NB4 (cell line): ENCODE data around the gene CCNE1.

Source experiments
- POLR2A ChIP-seq: IDR thresholded peaks from 2 replicates; pipeline ENCODE4 v1.6.1; 2011; ENCODE audit warnings: mild to moderate bottlenecking; ENCODE audit not compliant: insufficient read length; ENCODE audit errors: extremely low read depth
- TF ChIP-seq, protein P1 (sequence below): IDR thresholded peaks from one replicate; pipeline ENCODE4 v1.5.1; 2012; ENCODE audit warnings: low read depth, low read length
- TF ChIP-seq, protein P2 (sequence below): IDR thresholded peaks from 2 replicates; pipeline ENCODE4 v1.6.1; 2011; ENCODE audit warnings: low read depth, low read length

DNA sequence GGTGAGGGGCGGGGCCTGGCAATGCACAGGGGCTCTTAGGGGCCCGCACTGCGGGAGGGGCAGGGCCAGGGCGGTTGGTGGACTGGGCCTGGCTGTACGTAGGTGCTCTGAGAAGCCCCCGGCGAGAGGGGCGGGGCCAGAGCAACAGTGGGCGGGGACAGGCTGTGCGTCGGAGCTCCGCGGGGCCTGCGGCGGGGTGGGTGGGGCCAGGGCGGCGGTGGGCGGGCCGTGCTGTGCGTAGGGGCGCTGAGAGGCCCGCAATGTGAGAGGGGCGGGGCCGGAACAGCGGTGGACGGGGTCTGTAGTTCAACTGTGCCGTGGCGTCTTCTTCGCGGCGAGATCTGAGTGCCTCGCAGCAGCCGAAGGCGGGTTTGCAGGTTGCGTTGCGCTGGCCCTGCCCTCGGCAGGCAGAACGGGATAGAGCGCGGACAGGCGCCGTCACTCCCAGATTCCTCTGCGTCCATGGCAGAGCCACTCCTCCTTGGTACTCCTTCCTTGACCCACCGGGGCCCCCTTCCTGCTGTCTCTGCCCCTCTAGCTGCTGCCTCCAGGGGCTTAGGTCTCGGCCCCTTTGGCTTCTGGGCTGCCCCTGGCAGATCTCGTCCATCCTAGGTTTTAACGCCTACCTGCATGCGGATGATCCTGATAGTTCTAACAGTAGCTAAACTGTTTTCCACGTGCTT is 33.2 kb downstream of the CCNE1 start:
- TF ChIP-seq, protein P1, sequence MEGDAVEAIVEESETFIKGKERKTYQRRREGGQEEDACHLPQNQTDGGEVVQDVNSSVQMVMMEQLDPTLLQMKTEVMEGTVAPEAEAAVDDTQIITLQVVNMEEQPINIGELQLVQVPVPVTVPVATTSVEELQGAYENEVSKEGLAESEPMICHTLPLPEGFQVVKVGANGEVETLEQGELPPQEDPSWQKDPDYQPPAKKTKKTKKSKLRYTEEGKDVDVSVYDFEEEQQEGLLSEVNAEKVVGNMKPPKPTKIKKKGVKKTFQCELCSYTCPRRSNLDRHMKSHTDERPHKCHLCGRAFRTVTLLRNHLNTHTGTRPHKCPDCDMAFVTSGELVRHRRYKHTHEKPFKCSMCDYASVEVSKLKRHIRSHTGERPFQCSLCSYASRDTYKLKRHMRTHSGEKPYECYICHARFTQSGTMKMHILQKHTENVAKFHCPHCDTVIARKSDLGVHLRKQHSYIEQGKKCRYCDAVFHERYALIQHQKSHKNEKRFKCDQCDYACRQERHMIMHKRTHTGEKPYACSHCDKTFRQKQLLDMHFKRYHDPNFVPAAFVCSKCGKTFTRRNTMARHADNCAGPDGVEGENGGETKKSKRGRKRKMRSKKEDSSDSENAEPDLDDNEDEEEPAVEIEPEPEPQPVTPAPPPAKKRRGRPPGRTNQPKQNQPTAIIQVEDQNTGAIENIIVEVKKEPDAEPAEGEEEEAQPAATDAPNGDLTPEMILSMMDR: no peak
- peak; percentile 42 for TF ChIP-seq POLR2A
- TF ChIP-seq, protein P2, sequence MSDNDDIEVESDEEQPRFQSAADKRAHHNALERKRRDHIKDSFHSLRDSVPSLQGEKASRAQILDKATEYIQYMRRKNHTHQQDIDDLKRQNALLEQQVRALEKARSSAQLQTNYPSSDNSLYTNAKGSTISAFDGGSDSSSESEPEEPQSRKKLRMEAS: peak; percentile 39; the same call in 1 of the 2 replicates
